ENCODE measurements around the gene METTL4. TPM values are rescaled to one million over a fixed set of nuclear protein-coding genes. Genes with fewer than 3 reads are reported as not detected.

The METTL4 gene
- total and polyA plus RNA-seq, 2 donors (not counting 3 experiments of a cell fraction or from before 2014, with no cell fraction given) = 8.3 to 17.4 TPM

- FAIRE-seq = no peak
- Histone ChIP-seq H3K27ac (ENCODE audit: insufficient read depth, low read depth, low read length) (no peak overlapping the region), H3K4me1 (ENCODE audit: control insufficient read depth, extremely low read depth, insufficient read depth, low read length) (no peaks in the 10 kb centered on the region), H3K27me3 (ENCODE audit: control insufficient read depth in 2 of 2, insufficient read depth in 2 of 2, low read length in 2 of 2) (no peaks in the 10 kb centered on the region), H3K79me2 (ENCODE audit: control insufficient read depth, insufficient read depth, low read length) (no peaks in the 10 kb centered on the region), H4K20me1 (replicated peaks; ENCODE audit: control insufficient read depth, extremely low read depth, insufficient read depth, low read length) (no peaks in the 10 kb centered on the region), H3K4me2 (ENCODE audit: insufficient read depth, low read length) (no peak overlapping the region), H3K4me3 (replicated peaks in 1 of 3; ENCODE audit: insufficient read depth in 1 of 3, low read depth in 1 of 3, low read length in 3 of 3) (no peak overlapping the region), H3K9ac (replicated peaks; ENCODE audit: extremely low read depth, insufficient read depth, low read length) (no peak overlapping the region), H2AFZ (ENCODE audit: low read depth, low read length) (no peak overlapping the region), H3K9me3 (replicated peaks; ENCODE audit: control insufficient read depth, insufficient read depth, low read length) (no peaks in the 10 kb centered on the region), H3K36me3 (ENCODE audit: control insufficient read depth in 2 of 2, extremely low read depth in 1 of 2, insufficient read depth in 2 of 2, low read length in 2 of 2) (no peaks in the 10 kb centered on the region), H3K9me1 (replicated peaks; ENCODE audit: control insufficient read depth, extremely low read depth, insufficient read depth, low read length) (no peaks in the 10 kb centered on the region)
- no peak for DNase-seq (ENCODE audit: low read depth, low spot score)
- TF ChIP-seq MAX (IDR thresholded peaks at IDR 0.05; ENCODE audit: insufficient read depth, insufficient read length) = no peak
- no peak for TF ChIP-seq MYC (IDR thresholded peaks at IDR 0.05; ENCODE audit: low read depth, low read length)
- no peak for TF ChIP-seq POLR2A (IDR thresholded peaks at IDR 0.05; ENCODE audit: low read depth, low read length)
- no peak for TF ChIP-seq JUN (IDR thresholded peaks at IDR 0.05; ENCODE audit: borderline replicate concordance, insufficient read depth, insufficient read length, low read depth)
- TF ChIP-seq POLR2AphosphoS5 (IDR thresholded peaks at IDR 0.05; ENCODE audit: insufficient read depth, low read depth, low read length) = no peak
- no peak for TF ChIP-seq CTCF (IDR thresholded peaks at IDR 0.05; ENCODE audit: extremely low read depth in 1 of 2, insufficient read depth in 1 of 2, low read depth in 1 of 2, low read length in 2 of 2)
- no peak for TF ChIP-seq FOS (IDR thresholded peaks at IDR 0.05; ENCODE audit: borderline replicate concordance, insufficient read depth, low read length)
- TF ChIP-seq GATA2 (IDR thresholded peaks at IDR 0.05; ENCODE audit: insufficient read depth, insufficient read length, low read depth, low read length) = no peak
- no peak for TF ChIP-seq EZH2 (IDR thresholded peaks at IDR 0.05; ENCODE audit: borderline replicate concordance, low read depth, low read length, severe bottlenecking)
- ChIA-PET POLR2A (no interaction called here), CTCF (interaction anchor here (1.1 kb wide), 1 partner anchor 47 kb away, joined by 3 read pairs; no protein-coding TSS in a partner anchor)
- intact Hi-C loops (cut with micrococcal nuclease) (no loop called here), dilution Hi-C loops (cut with MboI; ENCODE audit: extremely low pct_ligation_motif_present, low sequenced_read_pairs) (no loop called here)
- no TSS peak for BruUV-seq (replicated peaks)
These were observed 76.4 kb downstream of the METTL4 start for GRCh38 chr18:2494921-2495320.

Small RNA genes within 50 kb of the gene (small RNA-seq; reads per million reads assigned to genes)
- gene RF00019 (ENCODE audit: insufficient read depth, insufficient read length, low read depth, low replicate concordance) (not detected), gene RF01233 (ENCODE audit: insufficient read depth, insufficient read length, low read depth, low replicate concordance) (not detected)

Other genes with a start within 250 kb of the METTL4 start
- 39.6 and 43.2 TPM in 2 replicates for gene NDC80, start 52 bp upstream of the METTL4 start, total RNA-seq
- gene NDC80, start 52 bp upstream of the METTL4 start, polyA plus RNA-seq = 3.7 and 6.2 TPM in 2 replicates
- gene SMCHD1, start 84.2 kb upstream of the METTL4 start, total RNA-seq = 36.2 and 39.9 TPM in 2 replicates
- gene SMCHD1, start 84.2 kb upstream of the METTL4 start, polyA plus RNA-seq = 4.6 and 7.4 TPM in 2 replicates

Measured in endothelial cell of umbilical vein (primary cell).